Stimulated activated CD8-positive, alpha-beta memory T cell treated with anti-CD3 and anti-CD28 coated beads, Interleukin-12 subunit alpha, Interleukin-12 subunit beta, amount 100 ng/mL, for 1 hour (primary cell): ENCODE data around the gene RELL2.

Source experiments
- DNase-seq: peaks from one replicate; pipeline ENCODE4 v3.0.0-alpha.2; 2020; ENCODE audit warnings: low read depth

Gene RELL2

GRCh38 chr5:141649056-141649688, 12.4 kb downstream of the RELL2 start:
- DNase-seq = no peak

DNA sequence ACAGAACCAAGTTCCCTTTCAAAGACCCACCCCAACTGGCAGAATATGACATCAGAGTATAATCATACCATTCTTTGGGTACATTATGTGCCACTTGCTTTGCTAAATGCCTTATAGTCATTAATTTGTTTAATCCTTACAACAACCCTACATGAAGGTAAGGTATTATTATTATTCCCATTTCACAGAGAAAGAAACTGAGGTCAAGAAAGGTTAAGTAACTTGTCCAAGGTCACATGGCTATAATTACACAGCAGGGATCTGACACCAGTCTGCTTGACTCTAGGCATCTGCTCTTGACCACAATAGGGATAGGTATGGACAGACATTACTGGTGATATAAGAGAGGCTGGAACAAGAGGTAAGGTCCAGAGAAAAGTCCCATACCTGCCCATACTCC, 13.2 kb downstream of the RELL2 start:
- DNase-seq = no peak

DNA sequence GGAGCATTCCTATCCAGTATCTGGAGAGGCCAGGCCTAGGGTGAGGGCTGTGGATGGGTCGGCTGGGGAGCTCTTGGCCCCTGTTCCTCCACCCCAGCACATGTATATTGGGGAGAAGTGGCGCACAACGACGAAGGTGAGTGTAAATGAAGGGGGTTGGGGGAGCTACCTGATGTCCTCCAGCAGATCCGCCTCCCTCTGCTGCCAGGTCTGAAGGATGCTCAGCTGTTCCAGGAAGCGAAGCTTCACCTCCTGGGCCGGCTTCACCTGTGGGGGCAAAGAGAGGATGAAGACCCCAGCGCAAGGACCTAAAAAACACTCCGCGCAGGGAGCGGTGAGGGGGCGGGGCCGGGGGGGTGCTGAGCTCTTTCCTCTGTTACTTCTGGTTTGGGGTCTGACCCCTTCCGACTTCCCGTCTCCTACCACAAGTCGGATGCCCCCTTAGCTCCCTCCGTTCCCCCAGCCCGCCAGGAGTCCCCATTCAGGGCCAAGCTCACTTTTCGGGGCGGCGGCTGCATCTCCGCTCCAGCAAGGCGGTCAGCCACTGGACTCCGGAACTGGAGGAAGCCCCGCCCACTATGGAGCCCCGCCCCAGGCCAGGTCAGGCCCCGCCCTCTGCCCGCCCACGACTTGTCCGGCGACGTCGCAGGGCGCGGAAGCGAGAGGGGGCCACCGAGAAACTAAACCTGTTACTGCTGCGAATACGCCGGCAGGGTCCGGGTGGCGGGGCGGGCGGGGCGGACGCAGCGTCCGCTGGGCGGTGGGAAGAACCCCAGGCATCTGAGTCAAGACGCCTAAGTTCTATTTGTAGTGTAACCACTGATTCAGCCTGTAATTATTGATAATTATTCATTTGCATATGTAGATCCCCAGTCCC, 14.3 kb downstream of the RELL2 start, which contains the start of gene FCHSD1:
TSS of gene FCHSD1 (minus strand) at position 568 of the 877 bp plus-strand sequence. CDS start at position 518, 50 bp downstream.
- DNase-seq = peak; percentile 71

DNA sequence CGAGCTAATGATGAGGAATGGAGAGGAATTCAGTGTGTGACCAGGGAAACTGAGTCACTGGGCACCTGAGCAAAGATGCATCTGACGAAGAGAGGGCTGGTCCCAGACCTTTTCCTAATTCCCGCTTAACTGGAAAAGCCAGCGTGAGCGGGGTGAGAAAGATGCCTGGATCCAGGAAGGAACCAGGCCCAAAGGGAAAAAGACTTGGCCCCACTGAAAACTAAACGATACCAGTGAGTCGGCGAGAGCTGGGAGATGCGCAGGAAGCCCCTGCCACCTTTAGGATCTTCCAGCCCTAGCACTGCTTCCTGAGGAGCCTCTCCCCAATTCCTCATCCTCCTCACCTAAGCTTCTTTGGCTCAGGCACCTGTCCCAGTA, 14.9 kb downstream of the RELL2 start:
- DNase-seq = no peak

- DNase-seq = no peak
These were observed 17.5 kb downstream of the RELL2 start for GRCh38 chr5:141654298-141654697.

DNA sequence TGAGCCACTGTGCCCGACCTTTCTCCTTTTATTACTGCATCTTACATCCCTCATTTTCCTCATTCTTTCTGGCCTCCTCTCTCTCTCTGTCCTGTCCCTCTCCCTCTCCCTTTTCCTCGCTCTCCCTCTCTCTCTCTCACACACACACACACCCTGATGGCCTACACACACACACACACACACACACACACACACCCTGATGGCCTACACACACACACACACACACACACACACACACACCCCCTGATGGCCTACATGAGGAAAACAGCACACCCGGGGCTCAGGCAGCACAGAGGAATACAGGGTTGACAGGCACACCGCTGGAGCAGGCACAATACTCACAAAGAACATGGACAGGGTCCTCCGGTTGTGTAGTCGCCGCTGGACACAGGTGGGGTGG, 18.2 kb downstream of the RELL2 start:
- DNase-seq = no peak

GRCh38 chr5:141656396-141656795, 19.6 kb downstream of the RELL2 start:
- DNase-seq = no peak

DNA sequence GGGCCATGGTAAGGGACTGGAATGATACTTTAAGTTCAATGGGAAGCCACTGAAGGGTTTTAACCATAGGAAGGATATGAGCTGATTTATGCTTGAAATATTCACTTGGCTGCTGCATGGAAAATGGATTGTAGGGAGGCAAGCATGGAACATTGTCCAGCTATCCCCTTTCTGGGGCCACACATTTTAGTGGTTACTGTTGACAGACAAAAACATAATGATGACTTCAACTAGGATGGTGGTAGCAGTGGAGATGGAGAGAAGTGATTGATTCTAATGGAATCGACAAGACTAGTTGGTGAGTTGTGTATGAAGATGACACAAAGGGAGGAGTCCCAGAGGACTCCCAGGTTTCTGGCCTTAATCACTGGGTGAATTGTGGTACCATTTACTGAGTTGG, 20.6 kb downstream of the RELL2 start:
- DNase-seq = no peak

DNA sequence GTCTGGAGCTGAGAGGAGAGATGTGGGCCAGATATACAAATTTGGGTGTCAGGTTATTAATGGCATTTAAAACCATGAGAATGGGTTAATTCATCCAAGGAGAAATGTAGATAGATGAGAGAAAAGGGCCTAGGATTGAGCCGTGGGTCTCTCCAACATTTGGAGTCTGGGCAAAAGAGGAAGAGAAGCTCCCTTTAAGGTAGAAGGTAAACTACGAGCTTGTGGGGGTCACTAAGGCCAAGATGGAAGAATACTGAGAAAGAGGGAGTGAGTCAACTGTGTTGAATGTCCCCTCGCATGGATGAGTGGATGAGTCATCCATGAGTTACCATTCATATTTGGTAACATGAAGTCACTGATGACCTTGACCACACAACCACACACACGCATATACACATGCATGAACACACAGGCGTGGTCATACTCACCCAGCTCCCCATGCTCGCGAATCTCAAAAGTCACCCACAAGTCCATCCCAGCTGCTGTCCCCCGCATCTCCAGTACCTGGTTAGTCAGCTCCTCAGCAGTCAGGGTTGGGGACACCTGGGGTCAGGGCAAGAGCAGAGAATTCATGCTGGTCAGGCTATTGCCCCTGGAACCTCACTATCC, 21.2 kb downstream of the RELL2 start:
- DNase-seq = no peak

DNA sequence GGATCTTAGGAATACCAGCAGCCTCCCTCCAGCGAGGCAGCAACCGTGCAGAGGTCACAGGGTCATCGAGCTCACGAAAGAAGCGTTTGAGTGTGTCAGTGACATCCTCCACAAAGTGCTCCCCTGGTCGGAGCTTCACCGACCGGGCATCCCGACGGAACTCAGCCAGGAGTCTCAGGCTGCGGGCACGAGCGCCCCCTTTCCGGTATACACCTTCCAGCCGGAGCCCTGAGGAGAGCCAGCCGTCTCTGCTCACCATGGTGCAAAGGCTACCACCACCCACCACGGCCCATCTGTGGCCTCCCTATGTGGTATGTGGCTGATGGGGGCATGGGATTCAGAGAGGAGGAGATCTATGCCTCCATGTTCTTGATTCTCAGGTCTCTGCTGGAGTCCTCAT, 25.2 kb downstream of the RELL2 start:
- DNase-seq = no peak

- no peak for DNase-seq
These were observed 26.7 kb downstream of the RELL2 start for GRCh38 chr5:141663506-141663905.

- DNase-seq = peak; percentile 51
These were observed 28.1 kb downstream of the RELL2 start for GRCh38 chr5:141664733-141665461.

DNA sequence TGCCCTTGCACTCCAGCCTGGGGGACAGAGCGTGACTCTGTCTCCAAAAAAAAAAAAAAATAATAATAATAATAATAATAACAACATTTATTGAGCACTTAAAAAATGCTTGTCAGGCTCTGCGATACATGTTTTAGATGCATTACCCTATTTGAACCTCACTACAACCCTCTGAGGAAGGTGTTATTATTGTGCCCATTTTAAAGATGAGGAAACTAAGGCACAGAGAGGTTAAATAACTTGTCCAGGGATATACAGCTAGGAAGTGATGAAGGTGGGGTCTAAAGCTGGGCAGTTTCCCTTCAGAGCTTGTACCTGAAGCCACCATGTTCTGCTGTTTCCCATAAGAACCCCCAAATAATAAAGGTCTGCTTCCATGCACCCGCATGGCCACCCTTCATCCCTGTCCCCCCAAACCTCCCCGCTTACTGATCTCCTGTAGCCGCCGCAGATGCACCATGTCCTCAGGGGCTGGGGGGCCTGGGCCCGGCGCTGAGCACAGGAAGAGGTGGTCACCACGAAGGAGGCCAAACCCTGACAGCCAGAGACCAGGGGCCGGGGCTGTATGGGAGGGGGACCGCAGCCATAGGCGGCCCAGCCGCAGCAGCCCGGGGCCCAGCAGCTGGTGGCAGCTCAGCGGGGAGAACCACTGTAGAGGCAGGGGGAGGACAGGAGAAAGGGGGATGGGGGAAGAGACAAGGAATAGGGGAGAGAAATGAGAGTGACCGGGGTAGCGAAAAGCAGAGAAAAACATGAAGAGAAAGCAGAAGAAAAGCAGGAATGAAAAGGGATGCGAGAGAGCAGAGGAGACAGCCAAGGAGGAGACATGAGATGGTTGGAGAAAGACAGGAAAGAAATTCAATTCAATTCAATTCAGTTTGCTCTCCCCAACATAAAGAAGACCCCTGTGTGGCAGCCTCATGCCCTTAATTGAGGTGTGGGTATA, 29.5 kb downstream of the RELL2 start:
- DNase-seq = no peak

DNA sequence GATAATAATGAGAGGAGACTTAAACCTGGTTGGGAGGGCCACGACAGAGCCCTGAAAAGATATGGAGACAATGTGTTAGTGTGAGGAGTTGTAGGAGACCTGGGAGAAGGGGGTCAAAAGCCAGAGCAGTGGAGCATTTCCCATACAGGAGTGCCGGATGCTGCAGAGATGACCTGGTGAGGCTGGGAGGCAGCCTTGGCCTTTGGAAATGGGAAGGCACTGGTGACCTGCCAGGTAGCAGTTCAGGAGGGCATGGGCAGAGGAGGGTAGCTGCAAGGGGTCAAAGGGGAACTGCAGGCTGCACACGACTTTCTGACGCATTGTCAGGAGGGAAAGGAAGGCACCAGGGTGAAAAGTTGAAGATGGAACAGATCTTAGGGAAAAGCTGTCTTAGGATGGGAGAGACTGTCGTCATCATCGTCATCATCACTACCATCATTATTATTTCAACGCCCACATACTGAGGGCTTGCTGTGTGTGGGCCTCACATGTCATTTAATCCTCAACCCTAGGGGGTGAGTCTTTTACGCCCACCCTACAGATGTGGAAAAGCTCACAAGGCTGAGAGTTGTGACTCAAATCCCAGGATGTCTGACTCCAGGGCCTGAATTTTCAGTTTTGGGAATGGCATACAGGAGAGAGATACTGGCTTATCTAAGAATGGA, 31.9 kb downstream of the RELL2 start:
- DNase-seq = no peak

DNA sequence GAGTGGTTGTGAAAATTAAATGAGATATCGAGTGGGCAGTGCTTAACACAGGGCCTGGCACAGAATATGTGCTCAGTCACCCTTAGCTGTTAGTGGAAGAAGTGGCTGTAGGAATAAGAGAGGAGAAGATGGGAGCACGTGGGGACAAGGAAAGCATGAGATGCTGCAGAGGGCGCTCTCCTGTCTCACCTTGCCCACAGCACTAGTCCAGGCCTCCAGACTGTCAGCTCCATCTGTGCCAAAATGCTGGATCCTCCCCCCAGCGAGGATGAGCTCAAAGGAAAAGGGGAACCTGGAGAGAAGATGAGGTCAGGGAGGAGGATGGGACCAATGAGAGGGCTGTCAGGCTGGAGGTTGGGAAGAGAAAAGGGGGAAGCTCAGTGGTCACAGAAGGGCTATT, 32.7 kb downstream of the RELL2 start:
- no peak for DNase-seq

DNA sequence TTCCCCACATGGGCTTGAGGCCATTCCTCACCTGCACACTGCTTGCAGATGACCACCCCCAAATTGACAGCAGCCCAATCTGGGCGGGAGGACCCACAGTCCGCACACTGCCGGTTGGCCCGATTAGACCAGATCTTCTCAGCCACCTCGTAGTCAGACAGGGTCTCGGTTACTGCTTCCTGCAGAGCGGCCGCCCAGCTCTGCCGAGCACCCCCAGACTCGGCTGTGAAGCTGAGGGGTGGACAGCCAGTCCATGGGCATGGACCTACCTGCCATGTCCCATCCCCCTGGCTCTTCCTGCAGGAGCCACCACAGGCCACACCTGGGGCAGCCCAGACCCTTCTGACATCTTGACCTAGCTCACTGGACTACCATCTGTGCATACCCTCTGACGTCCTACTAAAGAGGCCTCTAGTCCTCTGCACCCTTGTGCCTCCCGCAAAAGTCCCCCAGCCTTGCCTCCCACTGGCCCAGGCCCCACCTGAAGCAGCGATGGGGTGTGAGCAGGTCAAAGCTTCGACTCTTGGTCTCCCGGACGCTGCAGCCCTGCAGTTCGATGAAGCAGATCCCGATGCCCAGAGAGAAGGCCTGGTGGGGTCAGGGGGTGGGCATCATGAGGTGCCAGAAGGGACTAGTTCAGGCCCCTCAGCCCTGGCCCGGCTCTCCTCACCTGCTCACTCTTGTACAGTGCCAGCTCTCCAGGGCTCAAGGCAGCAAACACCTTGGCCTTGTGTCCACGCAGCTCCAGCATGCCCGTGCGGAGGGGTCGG, 35.5 kb downstream of the RELL2 start:
- DNase-seq = no peak

DNA sequence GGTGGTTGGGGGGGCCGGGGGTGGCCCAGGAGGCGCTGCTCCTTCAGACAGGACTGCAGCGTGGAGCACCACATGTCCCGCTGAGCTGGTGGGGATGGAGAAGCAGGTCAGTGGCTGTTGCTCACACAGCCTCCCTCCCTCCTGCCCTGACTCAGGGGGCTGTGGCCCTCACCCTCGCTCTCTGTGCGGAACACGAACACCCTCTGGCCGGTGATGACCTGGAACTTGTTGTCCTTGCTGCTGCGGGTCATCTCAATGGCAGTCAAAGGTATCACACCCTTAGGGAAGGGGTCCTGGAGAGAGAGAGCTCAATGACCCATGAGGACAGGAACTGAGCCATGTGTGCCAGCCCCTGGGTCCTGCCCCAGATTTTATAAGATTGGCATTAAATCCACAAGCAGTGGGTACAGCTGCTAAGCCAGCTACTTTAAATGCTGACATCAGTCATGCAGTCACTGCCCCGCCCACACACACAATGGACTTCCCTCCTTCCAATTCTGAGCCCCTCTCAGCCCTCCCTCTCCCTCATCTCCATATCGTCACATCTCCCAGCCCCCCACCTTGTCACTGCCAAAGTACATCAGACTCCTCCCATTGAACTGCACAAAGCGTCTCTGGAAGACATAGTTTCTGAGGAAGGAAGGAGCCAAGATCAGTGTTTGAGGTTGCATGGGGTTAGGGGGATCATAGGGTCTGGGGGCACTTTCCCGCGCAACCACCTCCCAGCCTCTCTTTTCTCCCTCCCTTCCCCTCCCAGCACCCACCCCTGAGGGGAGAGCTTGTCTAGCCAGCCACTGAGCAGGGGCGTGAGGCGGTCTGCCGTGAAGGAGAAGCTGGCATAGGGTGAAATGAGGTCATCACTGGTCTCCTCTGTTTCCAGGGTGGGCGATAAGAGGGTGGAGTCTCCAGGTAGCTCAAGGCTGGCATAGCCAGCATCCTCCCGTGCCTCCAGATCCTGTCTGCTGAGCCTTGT, 36.3 kb downstream of the RELL2 start:
- DNase-seq = no peak

GRCh38 chr5:141674747-141675146, 38.0 kb downstream of the RELL2 start:
- no peak for DNase-seq

DNA sequence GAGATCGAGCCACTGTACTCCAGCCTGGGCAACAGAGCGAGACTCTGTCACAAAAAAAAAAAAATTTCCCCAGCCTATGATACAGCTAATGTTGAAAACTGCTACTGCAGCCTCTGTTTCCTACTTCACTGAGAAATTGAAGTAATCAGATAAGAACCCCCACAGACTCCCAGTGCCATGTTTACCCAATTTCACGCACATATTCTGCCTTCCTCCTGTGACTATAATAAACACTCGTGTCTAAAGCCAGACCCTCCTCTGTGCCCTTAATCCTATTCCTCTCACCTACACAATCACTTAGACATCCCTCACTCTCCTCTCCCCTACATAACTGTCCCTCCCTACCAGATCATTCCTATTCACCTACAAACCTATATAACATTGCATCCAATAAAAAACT, 38.9 kb downstream of the RELL2 start:
- DNase-seq = no peak
